Endothelial cell of umbilical vein (primary cell): ENCODE data around the gene MS4A6E.

ENCODE experiments used
- CTCF ChIP-seq, 2 donors: IDR thresholded peaks; 1 replicate in 1 of 2; 2 replicates in 1 of 2; pipeline ENCODE4 v1.5.1; 2011; ENCODE audit warnings: low read length in 2 of 2, mild to moderate bottlenecking in 2 of 2, moderate library complexity in 2 of 2, control low read depth in 1 of 2, inconsistent platforms in 1 of 2, low read depth in 1 of 2; ENCODE audit not compliant: insufficient read depth in 1 of 2; ENCODE audit errors: extremely low read depth in 1 of 2
- EZH2 ChIP-seq: IDR thresholded peaks from 2 replicates; pipeline ENCODE4 v1.6.1; 2012; ENCODE audit warnings: borderline replicate concordance, low read depth, mild to moderate bottlenecking, moderate library complexity, low read length, inconsistent platforms; ENCODE audit not compliant: severe bottlenecking
- FOS ChIP-seq: IDR thresholded peaks from 2 replicates; pipeline ENCODE4 v1.6.1; 2011; ENCODE audit warnings: mild to moderate bottlenecking, low read length, moderate library complexity, borderline replicate concordance; ENCODE audit not compliant: insufficient read depth
- GATA2 ChIP-seq: IDR thresholded peaks from 2 replicates; pipeline ENCODE4 v1.7.0; 2011; ENCODE audit warnings: low read depth, mild to moderate bottlenecking, moderate library complexity, mixed read lengths, low read length; ENCODE audit not compliant: insufficient read length, insufficient read depth
- JUN ChIP-seq: IDR thresholded peaks from 2 replicates; pipeline ENCODE4 v1.6.1; 2011; ENCODE audit warnings: borderline replicate concordance, low read depth; ENCODE audit not compliant: insufficient read length, insufficient read depth
- MYC ChIP-seq: IDR thresholded peaks from one replicate; pipeline ENCODE4 v1.6.1; 2011; ENCODE audit warnings: mild to moderate bottlenecking, low read depth, low read length
- POLR2A ChIP-seq: IDR thresholded peaks from 2 replicates; pipeline ENCODE4 v1.6.1; 2012; ENCODE audit warnings: low read depth, mild to moderate bottlenecking, control low read depth, low read length
- POLR2AphosphoS5 ChIP-seq: IDR thresholded peaks from 2 replicates; pipeline ENCODE4 v1.6.1; 2012; ENCODE audit warnings: low read depth, mild to moderate bottlenecking, control low read depth, low read length, moderate library complexity; ENCODE audit not compliant: insufficient read depth

GRCh38 chr11:60288531-60288930, 38.5 kb upstream of the MS4A6E start:
- TF ChIP-seq CTCF (IDR thresholded peaks at IDR 0.05; ENCODE audit: extremely low read depth in 1 of 2, insufficient read depth in 1 of 2, low read depth in 1 of 2, low read length in 2 of 2) (no peak), JUN (no peak), POLR2A (no peak), EZH2 (no peak), FOS (no peak), POLR2AphosphoS5 (no peak), MYC (no peak), GATA2 (no peak)
